OCI-LY1 (cell line): Measurements from ENCODE around the gene GAMT.

Experiments used
- H2AFZ ChIP-seq: fragments of 200-600 bp; sonication (generic), shearing (Covaris generic); 2 replicates; pipeline ENCODE4 v1.6.0; 2014; ENCODE audit warnings: antibody characterized with exemption, mild to moderate bottlenecking, low read length
- H3F3A ChIP-seq: fragments of 200-600 bp; sonication (generic), shearing (Covaris generic); 2 replicates; pipeline ENCODE4 v1.6.0; 2014; ENCODE audit warnings: mild to moderate bottlenecking, antibody characterized with exemption, low read length, moderate library complexity; ENCODE audit not compliant: insufficient read depth
- H3K27ac ChIP-seq: fragments of 200-600 bp; sonication (generic); 2 replicates; pipeline ENCODE4 v1.5.1; 2014; ENCODE audit warnings: low read length, mixed run types, mild to moderate bottlenecking, low read depth; ENCODE audit not compliant: poor library complexity, severe bottlenecking
- H3K27me3 ChIP-seq: fragments of 200-600 bp; sonication (generic); 2 replicates; pipeline ENCODE4 v1.6.0; 2014; ENCODE audit warnings: antibody characterized with exemption, mild to moderate bottlenecking, low read length, moderate library complexity; ENCODE audit not compliant: insufficient read depth
- H3K36me3 ChIP-seq: fragments of 200-600 bp; sonication (generic); 2 replicates; pipeline ENCODE4 v1.6.1; 2014; ENCODE audit warnings: mild to moderate bottlenecking, antibody characterized with exemption, low read length, moderate library complexity, mixed read lengths; ENCODE audit not compliant: insufficient read depth
- H3K4me1 ChIP-seq: fragments of 200-600 bp; sonication (generic); 2 replicates; pipeline ENCODE4 v1.5.1; 2014; ENCODE audit warnings: mild to moderate bottlenecking, low read length, moderate library complexity; ENCODE audit not compliant: insufficient read depth, severe bottlenecking
- H3K4me2 ChIP-seq: fragments of 200-600 bp; sonication (generic), shearing (Covaris generic); 2 replicates; pipeline ENCODE4 v1.6.1; 2014; ENCODE audit warnings: low read length
- H3K4me3 ChIP-seq: fragments of 200-600 bp; sonication (generic); 2 replicates; pipeline ENCODE4 v1.5.1; 2014; ENCODE audit warnings: low read length, low read depth, mild to moderate bottlenecking, mixed read lengths; ENCODE audit not compliant: poor library complexity, severe bottlenecking
- H3K79me2 ChIP-seq: fragments of 200-600 bp; shearing (Covaris generic); 2 replicates; pipeline ENCODE4 v1.6.1; 2016; ENCODE audit warnings: mixed run types, low read length, mixed read lengths; ENCODE audit not compliant: insufficient read depth
- H3K9ac ChIP-seq: fragments of 200-600 bp; sonication (generic), shearing (Covaris generic); 2 replicates; pipeline ENCODE4 v1.6.1; 2014; ENCODE audit warnings: mild to moderate bottlenecking, low read length, mixed read lengths
- H3K9me2 ChIP-seq: fragments of 200-600 bp; sonication (generic), shearing (Covaris generic); 2 replicates; pipeline ENCODE4 v1.6.1; 2014; ENCODE audit warnings: low read depth, mild to moderate bottlenecking, low read length, mixed read lengths
- H3K9me3 ChIP-seq: fragments of 200-600 bp; shearing (Covaris generic); 2 replicates; pipeline ENCODE4 v1.6.1; 2014; ENCODE audit warnings: low read length, mixed read lengths
- H4K20me1 ChIP-seq: fragments of 200-600 bp; sonication (generic), shearing (Covaris generic); 2 replicates; pipeline ENCODE4 v1.6.0; 2016; ENCODE audit warnings: mild to moderate bottlenecking, low read length; ENCODE audit not compliant: insufficient read depth
- EZH2 ChIP-seq: fragments of 200-600 bp; sonication (generic), shearing (Covaris generic); IDR thresholded peaks from 2 replicates; pipeline ENCODE4 v1.8.0; 2017; ENCODE audit warnings: borderline replicate concordance, mixed run types, mild to moderate bottlenecking, antibody characterized with exemption, low read length, moderate library complexity, mixed read lengths
- TF ChIP-seq, protein P1 (sequence below): fragments of 200-600 bp; sonication (generic), shearing (Covaris generic); IDR thresholded peaks from 2 replicates; pipeline ENCODE4 v1.5.1; 2017; ENCODE audit warnings: mild to moderate bottlenecking, antibody characterized with exemption, low read length, moderate library complexity, mixed read lengths

Gene GAMT

DNA sequence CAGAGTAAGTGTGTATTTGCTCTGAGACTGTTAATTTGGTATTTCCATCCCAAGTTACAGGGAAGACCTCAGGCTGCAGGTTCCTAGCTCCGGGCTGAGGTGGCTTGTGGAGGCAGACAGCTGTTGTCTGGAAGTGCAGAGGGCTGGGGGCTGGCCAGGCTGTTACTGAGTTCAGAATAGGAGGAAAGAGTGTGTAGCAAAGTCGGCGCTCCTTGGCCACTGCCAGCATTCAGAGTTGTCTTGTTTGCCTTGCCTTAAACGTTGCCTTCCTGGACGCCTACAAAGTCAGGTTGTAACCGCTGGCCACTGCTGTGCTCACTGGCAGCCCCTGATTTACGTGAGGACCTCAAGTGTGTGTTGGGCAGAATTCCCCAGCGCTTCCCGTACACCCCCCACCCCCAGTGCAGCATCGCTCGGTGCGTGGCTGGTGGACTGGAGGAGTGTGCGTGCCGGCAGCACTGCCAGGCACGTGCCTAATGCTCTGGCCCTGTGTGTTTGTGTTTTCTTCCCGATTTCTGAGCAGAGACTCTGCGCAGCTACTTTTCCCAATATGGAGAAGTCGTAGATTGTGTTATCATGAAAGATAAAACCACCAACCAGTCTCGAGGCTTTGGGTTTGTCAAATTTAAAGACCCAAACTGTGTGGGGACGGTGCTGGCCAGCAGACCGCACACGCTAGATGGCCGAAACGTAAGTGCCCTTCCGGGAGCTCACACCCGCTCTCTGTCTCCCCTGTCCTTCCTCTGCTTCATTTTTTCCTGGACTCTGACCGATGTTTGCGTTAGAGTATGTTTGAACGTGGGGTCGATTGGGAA lies 16.5 kb upstream of the GAMT start:
- Histone ChIP-seq H3K9me2 (no peaks in the 10 kb centered on the region), H3K27me3 (no peaks in the 10 kb centered on the region), H3K36me3 (peaks cover 82% of the 10 kb centered on the region), H3F3A (no peaks in the 10 kb centered on the region), H3K4me3 (no peak overlapping the region), H3K9me3 (no peaks in the 10 kb centered on the region), H4K20me1 (no peaks in the 10 kb centered on the region), H3K4me1 (peaks cover 8% of the 10 kb centered on the region), H3K79me2 (peaks cover 61% of the 10 kb centered on the region), H2AFZ (no peak overlapping the region), H3K27ac (no peak overlapping the region), H3K4me2 (no peak overlapping the region), H3K9ac (no peak overlapping the region)
- TF ChIP-seq, protein P1, sequence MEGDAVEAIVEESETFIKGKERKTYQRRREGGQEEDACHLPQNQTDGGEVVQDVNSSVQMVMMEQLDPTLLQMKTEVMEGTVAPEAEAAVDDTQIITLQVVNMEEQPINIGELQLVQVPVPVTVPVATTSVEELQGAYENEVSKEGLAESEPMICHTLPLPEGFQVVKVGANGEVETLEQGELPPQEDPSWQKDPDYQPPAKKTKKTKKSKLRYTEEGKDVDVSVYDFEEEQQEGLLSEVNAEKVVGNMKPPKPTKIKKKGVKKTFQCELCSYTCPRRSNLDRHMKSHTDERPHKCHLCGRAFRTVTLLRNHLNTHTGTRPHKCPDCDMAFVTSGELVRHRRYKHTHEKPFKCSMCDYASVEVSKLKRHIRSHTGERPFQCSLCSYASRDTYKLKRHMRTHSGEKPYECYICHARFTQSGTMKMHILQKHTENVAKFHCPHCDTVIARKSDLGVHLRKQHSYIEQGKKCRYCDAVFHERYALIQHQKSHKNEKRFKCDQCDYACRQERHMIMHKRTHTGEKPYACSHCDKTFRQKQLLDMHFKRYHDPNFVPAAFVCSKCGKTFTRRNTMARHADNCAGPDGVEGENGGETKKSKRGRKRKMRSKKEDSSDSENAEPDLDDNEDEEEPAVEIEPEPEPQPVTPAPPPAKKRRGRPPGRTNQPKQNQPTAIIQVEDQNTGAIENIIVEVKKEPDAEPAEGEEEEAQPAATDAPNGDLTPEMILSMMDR = no peak
- TF ChIP-seq EZH2 = no peak

DNA sequence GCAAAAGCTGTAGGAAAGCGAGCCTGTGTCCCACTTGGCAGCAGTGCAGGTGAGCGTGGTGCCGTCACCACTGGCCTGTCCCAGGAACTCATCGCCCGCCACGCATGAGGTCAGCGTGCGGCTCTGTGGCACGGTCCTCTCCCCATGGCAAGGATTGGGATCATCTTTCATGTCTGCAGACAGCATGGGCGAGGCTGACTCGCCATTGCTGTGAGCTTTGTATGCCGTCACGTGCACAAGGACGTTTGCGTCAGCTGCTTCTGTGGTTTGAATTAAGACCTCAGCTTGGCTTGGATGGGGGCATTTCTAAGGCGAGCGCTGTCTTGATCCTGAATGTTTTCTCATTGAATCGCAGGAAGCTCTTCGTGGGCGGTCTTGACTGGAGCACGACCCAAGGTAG lies 15.8 kb upstream of the GAMT start:
- no peaks in the 10 kb centered on the region for H4K20me1 ChIP-seq
- peaks cover 8% of the 10 kb centered on the region for H3K4me1 ChIP-seq
- no peaks in the 10 kb centered on the region for H3K9me2 ChIP-seq
- H3K79me2 ChIP-seq = peaks cover 69% of the 10 kb centered on the region
- no peaks in the 10 kb centered on the region for H3K27me3 ChIP-seq
- H3K9ac ChIP-seq = no peak overlapping the region
- no peak overlapping the region for H3K27ac ChIP-seq
- no peak overlapping the region for H3K4me3 ChIP-seq
- TF ChIP-seq, protein P1 = no peak
- no peak for TF ChIP-seq EZH2
- H3K36me3 ChIP-seq = peaks cover 82% of the 10 kb centered on the region
- H3K4me2 ChIP-seq = no peak overlapping the region
- no peak overlapping the region for H2AFZ ChIP-seq
- H3F3A ChIP-seq = no peaks in the 10 kb centered on the region
- H3K9me3 ChIP-seq = no peaks in the 10 kb centered on the region

DNA sequence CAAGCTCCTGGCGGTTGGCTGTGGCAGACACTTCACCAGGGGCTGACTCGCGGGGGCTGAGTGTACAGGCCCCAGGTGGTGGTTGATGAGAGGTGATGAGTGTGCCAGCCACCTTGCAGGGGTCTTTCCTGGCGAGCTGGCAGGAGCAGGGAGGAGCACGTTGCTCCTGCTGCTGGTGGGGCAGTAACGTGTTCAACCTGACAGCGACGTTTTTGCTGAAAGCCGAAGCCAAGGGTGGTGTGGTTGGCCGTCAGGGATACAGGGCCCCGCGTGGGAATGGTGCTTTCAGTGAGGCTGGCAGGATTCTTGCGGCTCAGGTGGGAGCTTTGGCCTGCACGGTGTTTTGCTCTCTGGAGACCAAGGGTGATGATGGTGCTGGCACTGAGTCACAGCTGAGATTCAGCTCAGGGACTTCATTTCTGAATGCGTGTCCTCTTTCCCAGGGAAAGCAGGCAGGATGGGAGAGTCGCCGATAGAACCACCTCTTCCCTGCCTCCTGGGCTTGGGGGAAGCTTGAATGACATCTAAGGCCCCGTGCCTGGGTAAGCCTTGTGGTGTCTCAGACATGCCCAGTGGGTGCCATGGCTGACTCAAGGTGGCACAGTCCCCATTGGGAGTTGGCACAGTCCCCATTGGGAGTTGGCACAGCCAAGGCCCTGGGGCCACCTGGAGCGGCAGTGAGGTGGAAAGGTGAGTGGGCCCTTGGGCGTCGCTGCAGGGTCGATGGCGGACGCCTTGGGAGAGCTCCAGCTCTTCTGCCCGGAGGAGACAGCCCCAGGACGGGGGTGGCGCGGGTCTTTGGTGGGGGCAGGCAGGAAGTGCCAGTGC lies 14.9 kb upstream of the GAMT start:
- peaks cover 78% of the 10 kb centered on the region for H3K79me2 ChIP-seq
- H3K4me3 ChIP-seq = no peak overlapping the region
- no peak overlapping the region for H2AFZ ChIP-seq
- no peaks in the 10 kb centered on the region for H3K9me2 ChIP-seq
- no peaks in the 10 kb centered on the region for H3F3A ChIP-seq
- no peaks in the 10 kb centered on the region for H3K9me3 ChIP-seq
- H3K4me2 ChIP-seq = no peak overlapping the region
- no peak overlapping the region for H3K9ac ChIP-seq
- H3K27ac ChIP-seq = no peak overlapping the region
- no peak for TF ChIP-seq EZH2
- TF ChIP-seq, protein P1 = no peak
- peaks cover 14% of the 10 kb centered on the region for H3K4me1 ChIP-seq
- no peaks in the 10 kb centered on the region for H3K27me3 ChIP-seq
- no peaks in the 10 kb centered on the region for H4K20me1 ChIP-seq
- H3K36me3 ChIP-seq = peaks cover 82% of the 10 kb centered on the region
